Activated T-cell treated with anti-CD3 and anti-CD28 coated beads, Interleukin-2, amount 50 U/mL, for 72 hours (primary cell): ENCODE measurements around the gene SUN2. TPM values are rescaled to one million over a fixed set of nuclear protein-coding genes. Genes with fewer than 3 reads are reported as not detected.

Experiments used
- ATAC-seq, 2 donors: fragments of 150-1000 bp; cut with Tn5 transposase; replicated peaks in 1 of 2; 2 replicates each; pipeline ENCODE4 v1.10.0; 2021; ENCODE audit warnings: moderate library complexity in 2 of 2, mild to moderate bottlenecking in 1 of 2
- DNase-seq, 2 donors: peaks; one replicate each; pipeline ENCODE4 v3.0.0; 2021 to 2022; ENCODE audit warnings: mixed read lengths in 1 of 2
- H3K27ac Mint-ChIP-seq: one replicate; pipeline ENCODE4 v1.8.0; 2022; ENCODE audit warnings: mild to moderate bottlenecking, moderate library complexity, mixed read lengths
- H3K27me3 Mint-ChIP-seq: one replicate; pipeline ENCODE4 v1.8.0; 2022; ENCODE audit warnings: low read depth, mixed read lengths
- H3K36me3 Mint-ChIP-seq, 2 donors: one replicate each; pipeline ENCODE4 v1.8.0; 2022; ENCODE audit warnings: mixed read lengths in 2 of 2, mild to moderate bottlenecking in 1 of 2; ENCODE audit not compliant: insufficient read depth in 2 of 2
- H3K4me1 Mint-ChIP-seq: one replicate; pipeline ENCODE4 v1.8.0; 2022; ENCODE audit warnings: low read depth, mixed read lengths
- H3K4me3 Mint-ChIP-seq, 2 donors: one replicate each; pipeline ENCODE4 v1.8.0; 2022; ENCODE audit warnings: mild to moderate bottlenecking in 2 of 2, mixed read lengths in 2 of 2, moderate library complexity in 2 of 2
- H3K9me3 Mint-ChIP-seq, 2 donors: one replicate each; pipeline ENCODE4 v1.8.0; 2022; ENCODE audit warnings: mixed read lengths in 2 of 2
- total RNA-seq, 2 donors: library from RNA; stranded (reverse); gene quantifications; one replicate each; pipeline ENCODE4 v1.2.3, GENCODE V29; 2022

The SUN2 gene
- total RNA-seq, 2 donors from 2014 or later = 175 to 179 TPM

DNA sequence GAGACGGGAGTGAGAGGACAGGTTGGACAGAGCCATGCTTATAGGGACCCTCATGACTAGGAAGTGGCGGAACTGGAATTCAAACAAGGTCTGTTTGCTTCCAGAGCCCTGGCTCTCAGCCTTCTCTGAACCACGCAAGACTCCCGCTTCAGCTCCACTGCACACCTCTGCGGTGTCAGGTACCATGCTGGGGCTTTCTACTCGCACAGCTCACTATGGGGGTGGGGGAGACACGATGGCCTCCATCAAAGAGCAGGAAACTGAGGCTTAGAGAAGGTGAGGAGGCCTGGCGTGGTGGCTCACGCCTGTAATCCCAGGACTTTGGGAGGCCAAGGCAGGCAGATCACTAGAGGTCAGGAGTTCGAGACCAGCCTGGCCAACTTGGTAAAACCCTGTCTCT, 14.2 kb downstream of the SUN2 start:
- Mint-ChIP-seq H3K4me1 (peaks cover 25% of the 10 kb centered on the region), H3K27me3 (no peaks in the 10 kb centered on the region), H3K27ac (peak overlapping the region; percentile 38), H3K9me3 (no peaks in the 10 kb centered on the region), H3K36me3 (peaks cover 8 to 39% of the 10 kb centered on the region in 2 donors), H3K4me3 (no peak overlapping the region)
- ATAC-seq = no peak
- DNase-seq = no peak

DNA sequence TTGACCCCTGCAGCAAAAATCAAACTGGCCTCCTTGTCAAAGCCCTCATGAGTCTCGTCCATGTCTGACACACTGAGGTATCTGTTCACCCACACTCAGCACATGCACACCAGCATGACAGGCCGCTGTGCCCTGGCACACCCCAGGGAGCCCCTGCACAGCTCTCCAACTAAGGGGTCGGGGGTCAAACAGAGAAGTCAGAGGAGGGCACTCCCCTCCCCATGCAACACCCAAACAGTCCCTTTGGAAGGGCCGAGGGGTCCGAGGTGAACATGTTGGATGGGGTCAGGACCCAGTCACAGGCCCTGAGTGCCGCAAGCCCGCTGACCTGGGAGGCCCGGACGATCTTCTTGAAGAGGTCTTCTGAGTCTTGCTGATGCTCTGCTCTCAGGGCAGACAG, 14.6 kb downstream of the SUN2 start:
- Mint-ChIP-seq H3K9me3 (no peaks in the 10 kb centered on the region), H3K36me3 (peaks cover 8 to 39% of the 10 kb centered on the region in 2 donors), H3K4me3 (no peak overlapping the region), H3K4me1 (peaks cover 25% of the 10 kb centered on the region), H3K27ac (peak overlapping the region; percentile 14), H3K27me3 (no peaks in the 10 kb centered on the region)
- ATAC-seq = no peak
- DNase-seq = no peak

DNA sequence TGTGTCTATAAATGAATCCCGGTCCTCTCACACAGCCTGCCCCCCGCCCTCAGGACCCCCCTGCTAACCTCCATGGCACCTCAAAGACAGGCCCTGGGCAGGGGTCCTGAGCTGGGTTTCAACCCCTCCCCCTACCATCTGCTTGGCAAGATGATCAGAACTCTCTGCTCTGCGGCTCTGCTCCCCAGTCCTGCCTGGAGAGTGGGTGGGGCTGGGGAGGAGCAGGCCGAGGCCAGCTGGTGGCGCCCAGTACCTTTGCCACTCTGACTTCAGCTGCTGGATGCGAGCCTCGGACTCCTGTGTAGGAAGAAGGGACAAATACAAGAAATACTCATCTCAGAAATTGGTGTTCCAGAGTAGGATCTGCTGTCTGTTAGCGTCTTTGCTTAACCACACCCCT, 15.0 kb downstream of the SUN2 start:
- Mint-ChIP-seq H3K9me3 (no peaks in the 10 kb centered on the region), H3K27me3 (no peaks in the 10 kb centered on the region), H3K36me3 (peaks cover 8 to 39% of the 10 kb centered on the region in 2 donors), H3K4me3 (no peak overlapping the region), H3K27ac (no peak overlapping the region), H3K4me1 (peaks cover 25% of the 10 kb centered on the region)
- no peak for ATAC-seq
- no peak for DNase-seq

DNA sequence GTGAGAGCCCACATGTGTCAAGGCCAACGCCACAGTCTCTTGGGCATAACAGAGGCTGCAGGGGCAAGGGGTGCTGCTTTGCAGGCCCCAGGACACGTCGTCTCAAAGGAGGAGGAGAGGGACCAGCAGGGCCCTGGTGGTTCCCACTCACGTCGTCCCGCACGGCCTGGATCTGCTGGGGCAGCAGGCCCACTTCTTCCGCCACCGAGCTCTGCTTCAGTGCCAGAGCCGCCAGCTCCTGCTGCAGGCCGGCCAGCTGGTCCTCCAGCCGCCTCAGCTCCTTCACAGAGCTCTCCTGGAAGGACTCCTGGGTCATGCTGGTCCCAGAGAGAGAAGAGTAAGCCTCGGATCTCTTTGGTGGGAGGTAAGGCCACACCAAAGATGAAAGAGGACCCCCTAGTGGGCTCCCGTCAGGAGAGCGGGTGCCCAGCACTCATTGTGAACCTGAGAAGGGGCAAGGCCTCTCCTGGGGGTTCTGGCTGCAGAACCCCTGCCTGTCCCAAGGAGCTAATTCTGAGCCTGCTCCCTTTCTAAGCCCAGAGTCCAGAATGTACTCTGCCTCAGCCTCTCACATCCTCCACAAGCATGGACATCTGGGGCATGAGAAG, 15.6 kb downstream of the SUN2 start:
- H3K27ac Mint-ChIP-seq = peak overlapping the region; percentile 33
- no peak for ATAC-seq

DNA sequence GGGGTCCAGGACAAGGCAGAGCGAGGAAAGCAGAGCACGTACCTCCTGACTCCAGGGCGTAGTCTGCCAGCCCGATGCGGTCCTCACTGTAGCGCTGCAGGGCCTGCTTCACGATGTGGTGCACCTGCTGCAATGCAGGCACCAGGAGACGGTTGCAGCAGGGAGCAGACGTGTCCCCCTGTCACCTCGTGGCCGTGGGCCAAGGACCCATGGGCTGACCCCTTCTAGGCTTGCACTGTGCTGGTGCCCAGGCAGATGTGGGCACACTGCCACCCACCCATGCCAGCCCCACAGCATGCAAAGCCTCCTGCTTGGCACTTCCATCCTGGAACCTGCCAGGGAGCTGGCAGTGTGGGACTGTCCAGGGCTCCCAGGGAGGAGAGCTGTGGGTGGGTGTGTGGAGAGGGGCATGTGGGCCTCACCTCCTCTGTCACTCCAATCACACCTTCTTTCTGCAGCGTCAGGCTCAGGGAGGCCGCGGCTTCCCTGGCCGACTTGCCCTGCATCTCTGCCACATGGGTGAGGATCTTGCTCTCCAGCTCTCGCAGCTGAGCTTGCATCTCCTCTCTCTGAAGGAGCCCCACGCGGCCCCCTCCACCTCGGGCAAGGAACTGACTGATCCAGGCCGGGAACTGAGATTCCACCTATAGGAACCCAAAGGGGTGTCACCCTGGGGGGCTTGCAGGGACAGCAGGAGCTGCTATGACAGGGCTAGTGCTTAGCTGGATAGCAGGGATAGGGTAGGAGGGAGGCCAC, 16.3 kb downstream of the SUN2 start:
- H3K36me3 Mint-ChIP-seq = peaks cover 8 to 33% of the 10 kb centered on the region in 2 donors
- H3K9me3 Mint-ChIP-seq = no peaks in the 10 kb centered on the region
- no peaks in the 10 kb centered on the region for H3K27me3 Mint-ChIP-seq
- peak overlapping the region; percentile 33 for H3K27ac Mint-ChIP-seq
- peaks cover 30% of the 10 kb centered on the region for H3K4me1 Mint-ChIP-seq
- no peak for DNase-seq
- ATAC-seq = no peak
- H3K4me3 Mint-ChIP-seq = no peak overlapping the region

More for the DNA sequence above, 15.6 kb downstream of the SUN2 start:
- Mint-ChIP-seq H3K36me3 (peaks cover 8 to 35% of the 10 kb centered on the region in 2 donors), H3K9me3 (no peaks in the 10 kb centered on the region), H3K4me3 (no peak overlapping the region), H3K27me3 (no peaks in the 10 kb centered on the region), H3K4me1 (peaks cover 25% of the 10 kb centered on the region)
- DNase-seq = no peak

DNA sequence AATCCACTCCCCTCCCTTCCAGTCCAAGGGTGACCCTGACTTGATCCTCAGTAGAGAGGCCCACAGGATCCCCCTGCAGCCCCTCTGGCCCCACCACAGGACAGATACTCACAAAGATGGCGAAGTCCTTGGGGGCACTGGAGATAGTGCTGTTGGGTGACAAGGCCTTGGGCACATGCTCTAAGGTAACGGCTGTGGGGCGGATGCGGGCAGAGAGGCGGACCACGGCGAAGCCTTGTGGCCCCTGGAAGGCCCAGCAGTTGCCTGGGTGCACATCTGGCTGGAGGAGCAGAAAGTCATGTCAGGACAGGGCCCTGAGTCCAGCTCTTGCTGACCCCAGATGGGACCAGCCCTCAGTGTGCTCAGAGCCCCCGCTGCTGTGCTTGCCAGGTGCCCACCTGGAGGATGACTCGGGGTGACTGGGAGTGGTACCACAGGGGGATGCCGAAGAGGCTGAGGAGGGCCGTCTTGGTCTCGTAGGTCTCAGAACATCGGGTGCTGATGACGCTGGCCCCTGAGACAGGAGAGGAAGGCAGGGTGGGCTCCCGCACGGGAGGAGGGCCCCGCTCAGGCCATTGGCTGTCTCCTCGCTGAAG, 17.2 kb downstream of the SUN2 start:
- Mint-ChIP-seq H3K27ac (peak overlapping the region; percentile 36), H3K9me3 (no peaks in the 10 kb centered on the region), H3K27me3 (no peaks in the 10 kb centered on the region), H3K36me3 (peaks cover 8 to 30% of the 10 kb centered on the region in 2 donors), H3K4me1 (peaks cover 32% of the 10 kb centered on the region), H3K4me3 (no peak overlapping the region)
- ATAC-seq = no peak
- no peak for DNase-seq

DNA sequence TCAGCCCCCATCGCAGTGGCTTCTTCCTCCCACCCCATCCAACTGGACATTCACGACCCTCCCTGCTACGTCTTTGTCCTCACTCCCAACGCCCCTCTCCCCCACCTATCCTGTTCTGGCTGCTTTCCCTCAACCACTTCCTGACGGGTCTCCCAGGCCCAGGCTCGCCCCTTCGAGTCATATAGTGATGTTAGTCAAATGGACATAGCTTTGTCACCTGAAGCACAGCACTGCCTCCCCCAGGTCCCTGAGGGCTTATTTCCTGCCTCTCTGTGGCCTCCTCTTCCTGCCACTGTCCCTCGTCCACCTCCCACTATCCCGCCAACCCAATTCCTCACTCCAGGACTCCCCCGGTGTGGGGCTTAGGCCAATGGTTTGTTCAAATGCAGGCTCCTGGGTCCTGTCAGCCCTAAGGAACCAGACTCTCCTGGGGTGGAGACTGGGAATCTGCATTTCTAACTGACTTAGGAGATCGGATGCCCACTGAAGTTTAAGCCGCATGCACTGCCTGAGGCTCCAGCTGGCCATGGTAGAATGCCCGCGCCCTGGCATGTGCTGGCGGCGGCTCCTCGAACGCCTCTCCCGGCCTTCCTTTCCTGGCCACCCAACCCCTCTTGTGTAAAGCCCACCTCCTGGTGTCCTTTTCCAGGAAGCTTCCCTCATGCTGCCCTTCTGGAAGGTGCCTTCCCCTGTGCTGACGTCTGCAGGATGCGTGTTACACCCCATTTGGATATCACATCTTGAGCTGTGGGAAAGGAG, 18.3 kb downstream of the SUN2 start:
- Mint-ChIP-seq H3K4me3 (no peak overlapping the region), H3K4me1 (peaks cover 37% of the 10 kb centered on the region), H3K36me3 (peaks cover 10 to 26% of the 10 kb centered on the region in 2 donors), H3K27ac (peak overlapping the region; percentile 49), H3K9me3 (no peaks in the 10 kb centered on the region), H3K27me3 (no peaks in the 10 kb centered on the region)
- DNase-seq = no peak
- ATAC-seq = no peak

DNA sequence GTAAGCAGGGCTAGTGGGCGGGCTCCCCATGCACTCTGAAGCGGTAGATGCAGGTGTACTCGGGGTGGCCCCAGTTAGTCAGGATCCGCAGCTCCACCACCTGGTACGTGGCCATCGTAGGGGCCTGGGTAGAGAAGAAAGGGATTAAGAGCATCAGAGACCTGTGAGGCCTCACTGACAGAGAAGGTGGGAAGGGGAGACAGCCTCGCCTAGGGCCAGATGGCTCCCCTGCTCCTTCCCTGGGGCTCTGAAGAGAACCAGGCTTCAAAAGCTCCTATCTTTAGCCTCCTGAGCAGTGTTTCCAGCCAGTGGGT, 19.6 kb downstream of the SUN2 start:
- Mint-ChIP-seq H3K9me3 (no peaks in the 10 kb centered on the region), H3K27ac (peak overlapping the region; percentile 63), H3K27me3 (no peaks in the 10 kb centered on the region), H3K36me3 (peaks cover 8 to 21% of the 10 kb centered on the region in 2 donors), H3K4me1 (peaks cover 32% of the 10 kb centered on the region), H3K4me3 (no peak overlapping the region)
- ATAC-seq = peak in 1 of 2 donors; percentile 3
- DNase-seq = no peak

DNA sequence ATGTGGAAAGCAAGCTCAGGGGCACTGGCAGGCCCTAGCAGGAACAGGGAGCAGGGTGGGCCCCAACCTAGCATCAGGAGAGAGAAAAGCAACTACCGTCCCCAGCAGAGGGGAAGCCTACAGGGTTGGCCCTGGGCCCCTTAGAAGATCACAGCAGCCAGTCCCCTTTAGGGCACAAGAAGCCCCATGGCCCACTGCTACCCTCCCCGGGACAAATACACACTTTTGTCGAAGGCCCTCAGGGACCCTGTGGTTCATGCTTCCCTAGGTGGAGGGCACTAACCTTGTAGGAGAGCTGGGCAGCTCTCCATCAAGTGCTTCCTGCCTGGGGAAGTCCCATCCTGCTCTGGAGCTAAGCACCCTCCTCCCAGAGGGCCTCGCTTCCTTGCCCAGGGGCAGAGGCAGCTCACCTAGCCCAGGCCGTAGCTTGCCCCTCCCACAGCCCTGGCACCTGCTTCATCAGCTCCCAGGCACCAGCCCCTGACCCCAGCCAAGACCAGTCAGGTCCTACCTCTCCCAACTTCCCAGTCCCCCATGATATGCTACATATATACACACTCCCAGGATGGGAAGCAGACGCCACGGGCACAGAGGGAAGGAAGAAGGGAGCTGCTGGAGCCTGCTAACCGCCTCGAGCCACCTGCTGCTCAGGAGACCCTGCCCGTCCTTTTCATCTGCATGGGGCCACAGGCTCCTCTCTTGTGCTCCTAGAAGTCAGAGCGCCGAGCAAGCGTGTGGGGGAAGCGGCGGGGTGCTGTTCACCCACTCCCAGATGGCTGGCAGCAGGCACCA, 20.1 kb downstream of the SUN2 start:
- peaks cover 8 to 16% of the 10 kb centered on the region in 2 donors for H3K36me3 Mint-ChIP-seq

DNA sequence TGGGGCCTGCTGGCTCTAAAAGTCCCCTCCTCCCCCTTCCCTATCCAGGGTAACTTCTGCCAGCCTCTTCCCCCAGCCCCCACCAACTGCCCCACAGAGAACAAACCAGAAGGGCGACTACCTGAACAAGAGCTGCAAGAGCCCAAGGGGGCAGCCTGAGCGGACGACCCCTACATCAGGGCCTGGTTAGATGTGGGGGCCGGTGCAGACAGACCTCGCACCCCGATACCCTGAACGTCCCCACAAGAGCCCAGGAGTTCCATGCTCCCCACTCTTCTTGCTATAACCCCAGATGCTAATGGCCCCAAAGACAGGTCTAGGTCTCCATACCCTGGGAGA, 20.7 kb downstream of the SUN2 start:
- H3K36me3 Mint-ChIP-seq = peaks cover 8 to 17% of the 10 kb centered on the region in 2 donors
- H3K4me1 Mint-ChIP-seq = peaks cover 30% of the 10 kb centered on the region
- no peak overlapping the region for H3K4me3 Mint-ChIP-seq
- peak overlapping the region; percentile 29 for H3K27ac Mint-ChIP-seq
- no peaks in the 10 kb centered on the region for H3K27me3 Mint-ChIP-seq
- ATAC-seq (no peak), DNase-seq (no peak)
- H3K9me3 Mint-ChIP-seq = no peaks in the 10 kb centered on the region

More for the DNA sequence above, 20.1 kb downstream of the SUN2 start:
- ATAC-seq (peak in 1 of 2 donors; percentile 11), DNase-seq (no peak)
- Mint-ChIP-seq H3K27me3 (no peaks in the 10 kb centered on the region), H3K4me3 (no peak overlapping the region), H3K9me3 (no peaks in the 10 kb centered on the region), H3K27ac (peak overlapping the region; percentile 63), H3K4me1 (peaks cover 27% of the 10 kb centered on the region)

DNA sequence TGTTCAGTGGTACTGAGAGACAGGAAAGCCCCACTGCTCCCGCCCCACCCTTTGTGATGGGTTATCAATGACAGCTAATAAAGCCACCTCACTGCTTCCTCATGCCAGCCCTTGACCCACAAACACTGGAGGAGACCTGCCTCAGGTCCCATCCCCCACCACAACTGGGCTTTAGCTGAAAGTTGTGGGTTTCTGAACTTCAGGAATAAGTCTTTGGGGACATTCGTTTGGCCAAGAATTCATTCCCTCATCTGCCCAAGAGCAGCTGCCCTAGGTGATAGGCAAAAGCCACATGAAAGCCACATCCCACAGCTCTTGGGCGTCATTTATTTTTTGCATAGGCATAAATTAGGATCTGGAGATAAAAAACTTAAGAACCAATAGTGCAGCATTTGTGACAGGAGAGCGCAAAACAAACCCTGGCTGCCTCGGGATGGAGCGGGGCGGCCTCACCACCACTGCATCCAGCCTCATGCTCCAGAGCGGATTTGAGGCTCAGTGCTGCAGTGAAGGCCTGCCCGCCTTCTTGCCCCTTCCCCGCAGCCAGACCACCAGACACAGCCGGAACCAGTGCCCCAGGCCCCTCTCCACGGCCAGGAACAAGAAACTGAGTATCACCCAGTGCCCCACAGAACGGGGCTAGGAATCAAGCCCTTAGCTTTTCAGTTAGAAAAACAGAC, 21.2 kb downstream of the SUN2 start:
- H3K36me3 Mint-ChIP-seq = peaks cover 8 to 15% of the 10 kb centered on the region in 2 donors
- H3K27me3 Mint-ChIP-seq = no peaks in the 10 kb centered on the region
- no peak overlapping the region for H3K4me3 Mint-ChIP-seq
- DNase-seq = no peak
- no peak for ATAC-seq
- H3K27ac Mint-ChIP-seq = peak overlapping the region; percentile 81
- H3K4me1 Mint-ChIP-seq = peaks cover 31% of the 10 kb centered on the region
- no peaks in the 10 kb centered on the region for H3K9me3 Mint-ChIP-seq

DNA sequence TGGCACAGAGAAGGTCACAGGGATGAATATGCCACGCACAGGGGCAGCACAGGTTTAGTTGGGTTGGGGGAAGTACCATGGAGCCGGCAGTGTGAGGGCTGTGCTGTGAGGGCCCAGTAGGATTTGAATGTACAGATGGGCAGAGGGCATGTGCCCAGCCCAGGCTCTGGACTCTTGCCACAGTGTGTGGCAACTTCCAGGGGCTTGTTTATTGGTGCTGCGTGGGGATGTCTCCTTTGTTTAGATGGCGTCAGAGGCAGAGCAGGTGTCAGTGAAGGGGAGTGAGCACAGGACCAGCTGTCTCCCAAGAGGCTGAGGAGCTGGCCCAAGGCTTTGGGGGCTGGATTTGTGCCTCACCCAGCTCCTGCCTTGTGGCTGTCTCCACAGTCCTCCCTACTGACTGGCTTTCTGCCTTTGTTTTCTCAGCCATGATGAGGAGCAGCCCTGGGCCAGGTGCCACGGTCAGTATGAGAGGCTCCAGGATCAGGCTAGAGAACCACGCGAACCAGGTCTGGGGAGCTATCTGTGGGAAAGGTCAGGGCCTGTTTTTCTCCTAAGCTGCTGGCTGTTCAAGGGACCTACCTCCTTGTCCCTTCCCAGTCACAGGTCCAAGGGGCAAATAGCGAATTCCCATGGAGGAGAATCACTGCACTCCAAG, 21.9 kb downstream of the SUN2 start:
- ATAC-seq (peak; percentile 2 to 3), DNase-seq (no peak)
- Mint-ChIP-seq H3K36me3 (peaks cover 8 to 15% of the 10 kb centered on the region in 2 donors), H3K4me1 (peaks cover 31% of the 10 kb centered on the region), H3K9me3 (no peaks in the 10 kb centered on the region), H3K27ac (peak overlapping the region; percentile 81), H3K27me3 (no peaks in the 10 kb centered on the region), H3K4me3 (no peak overlapping the region)
